ENCODE measurements around the gene RNU2-1.
"Not testable (repeated sequence)": the region's sequence is repeated elsewhere in the genome, so short reads cannot be mapped to it uniquely, and the experiment has no call there.

Gene RNU2-1

GRCh38 chr17:43215341-43215740 is 18.4 kb downstream of the RNU2-1 start:
- no peak for DNase-seq

GRCh38 chr17:43213545-43213944 is 20.2 kb downstream of the RNU2-1 start:
- no peak for DNase-seq

- DNase-seq = no peak
Measured at GRCh38 chr17:43212641-43213490, 20.9 kb downstream of the RNU2-1 start.

- peak; percentile 91 for DNase-seq
Measured at GRCh38 chr17:43211480-43212402, 22.0 kb downstream of the RNU2-1 start, which contains the start of gene TMEM106A. TMEM106A (plus strand) TSS chr17:43211875; CDS start chr17:43213042, 1,167 bp downstream.

- DNase-seq = no peak
Measured at GRCh38 chr17:43211123-43211479, 22.7 kb downstream of the RNU2-1 start.

- DNase-seq = no peak
Measured at GRCh38 chr17:43210576-43210975, 23.2 kb downstream of the RNU2-1 start.

GRCh38 chr17:43203013-43203412 is 30.8 kb downstream of the RNU2-1 start:
- DNase-seq = not testable (repeated sequence)

- no peak for DNase-seq
Measured at GRCh38 chr17:43200127-43200526, 33.6 kb downstream of the RNU2-1 start.

- DNase-seq = no peak
Measured at GRCh38 chr17:43199633-43200032, 34.1 kb downstream of the RNU2-1 start.

- DNase-seq = no peak
Measured at GRCh38 chr17:43193251-43193650, 40.5 kb downstream of the RNU2-1 start.

- DNase-seq = not testable (repeated sequence)
Measured at GRCh38 chr17:43186656-43187055, 47.1 kb downstream of the RNU2-1 start.

GRCh38 chr17:43183921-43184320 is 49.9 kb downstream of the RNU2-1 start:
- DNase-seq = no peak
